Upper lobe of right lung (tissue), 1 donor: ENCODE results near the gene RND2. TPM values are rescaled to one million over a fixed set of nuclear protein-coding genes. Genes with fewer than 3 reads are reported as not detected.

Source experiments
- ATAC-seq: fragments of 200-7000 bp; cut with Tn5 transposase; one replicate; pipeline ENCODE4 v1.9.1; 2020; ENCODE audit warnings: mild to moderate bottlenecking, moderate library complexity
- DNase-seq: peaks from one replicate; pipeline ENCODE4 v3.0.0-alpha.2; 2020
- H3K27ac ChIP-seq: fragments of 200-600 bp; one replicate; pipeline ENCODE4 v1.8.0; 2022
- H3K27me3 ChIP-seq: fragments of 200-600 bp; one replicate; pipeline ENCODE4 v1.8.0; 2022; ENCODE audit warnings: mild to moderate bottlenecking
- H3K36me3 ChIP-seq: fragments of 200-600 bp; one replicate; pipeline ENCODE4 v1.8.0; 2022
- H3K4me1 ChIP-seq: fragments of 200-600 bp; one replicate; pipeline ENCODE4 v1.8.0; 2022
- H3K4me3 ChIP-seq: fragments of 200-600 bp; one replicate; pipeline ENCODE4 v1.8.0; 2022; ENCODE audit warnings: mild to moderate bottlenecking
- H3K9me3 ChIP-seq: fragments of 200-600 bp; one replicate; pipeline ENCODE4 v1.8.0; 2022
- intact Hi-C: fragments of 100-400 bp; cut with DNase I; formaldehyde crosslinking; loops from one replicate; pipeline ENCODE4 v1.11.0; 2022
- total RNA-seq: library from RNA; stranded (reverse); fragmentation: NEBNext Ultra II Directional; extraction: Animal tissue kit (Norgen Biotek cat#: 25700); gene quantifications from one replicate; pipeline ENCODE4 v1.2.1, GENCODE V29; 2021
- TF ChIP-seq, protein P1 (sequence below): fragments of 200-600 bp; IDR thresholded peaks from one replicate; pipeline ENCODE4 v1.8.0; 2022; ENCODE audit warnings: antibody characterized with exemption
- donor health status: DM: no; HTN: yes; CAD: no; lungs with severe emphysema.

RND2 gene
- total RNA-seq, 1 donor from 2014 or later: 0.78 TPM

DNA sequence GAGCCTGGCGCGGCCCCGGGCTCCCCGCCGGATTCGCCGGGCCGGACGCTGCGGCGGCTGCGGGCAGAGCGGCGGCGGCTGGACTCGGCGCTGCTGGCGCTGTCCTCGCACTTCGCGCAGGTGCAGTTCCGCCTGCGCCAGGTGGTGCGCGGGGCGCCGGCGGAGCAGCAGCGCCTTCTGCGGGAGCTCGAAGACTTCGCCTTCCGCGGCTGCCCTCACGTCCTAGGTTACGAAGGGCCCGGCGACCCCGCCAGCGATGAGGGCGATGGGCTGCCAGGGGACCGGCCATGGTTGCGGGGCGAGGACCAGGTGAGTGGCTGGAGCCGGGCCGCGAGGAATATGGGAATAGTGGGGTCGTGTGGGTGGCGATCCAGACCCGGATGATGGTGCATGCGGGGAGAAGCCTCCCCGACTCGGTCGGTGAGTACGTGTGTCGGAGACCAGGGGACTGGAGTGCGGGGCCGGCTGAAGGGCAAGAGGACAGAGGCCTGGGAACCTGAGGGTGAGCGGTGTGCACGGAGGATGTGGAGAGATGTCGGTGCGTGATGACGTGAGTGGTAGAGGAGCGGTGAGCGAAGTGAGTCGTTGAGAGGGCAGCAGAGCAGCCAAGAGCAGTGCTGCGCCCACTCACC lies 44.1 kb upstream of the RND2 start:
- Histone ChIP-seq H3K4me1 (peaks cover 23% of the 10 kb centered on the region), H3K36me3 (peaks cover 11% of the 10 kb centered on the region), H3K4me3 (peak overlapping the region; percentile 87), H3K27me3 (no peaks in the 10 kb centered on the region), H3K9me3 (no peaks in the 10 kb centered on the region), H3K27ac (peak overlapping the region; percentile 83)
- DNase-seq (peak; percentile 79), ATAC-seq (peak; percentile 80)
- intact Hi-C loops: no loop called here
- TF ChIP-seq, protein P1, sequence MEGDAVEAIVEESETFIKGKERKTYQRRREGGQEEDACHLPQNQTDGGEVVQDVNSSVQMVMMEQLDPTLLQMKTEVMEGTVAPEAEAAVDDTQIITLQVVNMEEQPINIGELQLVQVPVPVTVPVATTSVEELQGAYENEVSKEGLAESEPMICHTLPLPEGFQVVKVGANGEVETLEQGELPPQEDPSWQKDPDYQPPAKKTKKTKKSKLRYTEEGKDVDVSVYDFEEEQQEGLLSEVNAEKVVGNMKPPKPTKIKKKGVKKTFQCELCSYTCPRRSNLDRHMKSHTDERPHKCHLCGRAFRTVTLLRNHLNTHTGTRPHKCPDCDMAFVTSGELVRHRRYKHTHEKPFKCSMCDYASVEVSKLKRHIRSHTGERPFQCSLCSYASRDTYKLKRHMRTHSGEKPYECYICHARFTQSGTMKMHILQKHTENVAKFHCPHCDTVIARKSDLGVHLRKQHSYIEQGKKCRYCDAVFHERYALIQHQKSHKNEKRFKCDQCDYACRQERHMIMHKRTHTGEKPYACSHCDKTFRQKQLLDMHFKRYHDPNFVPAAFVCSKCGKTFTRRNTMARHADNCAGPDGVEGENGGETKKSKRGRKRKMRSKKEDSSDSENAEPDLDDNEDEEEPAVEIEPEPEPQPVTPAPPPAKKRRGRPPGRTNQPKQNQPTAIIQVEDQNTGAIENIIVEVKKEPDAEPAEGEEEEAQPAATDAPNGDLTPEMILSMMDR: peak; percentile 14

DNA sequence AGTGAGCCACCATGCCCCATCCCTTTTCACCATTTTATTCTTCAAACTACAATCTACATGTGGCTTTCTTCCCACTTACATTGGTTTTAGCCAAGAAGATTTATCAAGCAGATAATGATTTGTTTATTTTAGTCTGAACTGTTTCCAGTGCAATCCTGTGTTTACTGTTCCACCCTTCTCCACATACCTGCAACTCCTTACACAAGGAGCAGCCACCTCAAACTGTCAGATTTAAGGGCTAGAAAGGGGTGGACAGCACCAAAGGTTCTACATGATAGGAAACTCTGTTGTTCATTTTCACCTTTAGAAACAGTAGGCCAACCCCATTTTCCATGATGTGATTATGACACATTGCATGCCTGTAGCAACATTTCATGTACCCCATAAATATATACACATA lies 42.8 kb upstream of the RND2 start:
- Histone ChIP-seq H3K4me3 (no peak overlapping the region), H3K4me1 (peaks cover 23% of the 10 kb centered on the region), H3K27ac (no peak overlapping the region), H3K36me3 (peaks cover 23% of the 10 kb centered on the region), H3K27me3 (no peaks in the 10 kb centered on the region), H3K9me3 (no peaks in the 10 kb centered on the region)
- DNase-seq (no peak), ATAC-seq (no peak)
- TF ChIP-seq, protein P1: no peak
- intact Hi-C loops: no loop called here

DNA sequence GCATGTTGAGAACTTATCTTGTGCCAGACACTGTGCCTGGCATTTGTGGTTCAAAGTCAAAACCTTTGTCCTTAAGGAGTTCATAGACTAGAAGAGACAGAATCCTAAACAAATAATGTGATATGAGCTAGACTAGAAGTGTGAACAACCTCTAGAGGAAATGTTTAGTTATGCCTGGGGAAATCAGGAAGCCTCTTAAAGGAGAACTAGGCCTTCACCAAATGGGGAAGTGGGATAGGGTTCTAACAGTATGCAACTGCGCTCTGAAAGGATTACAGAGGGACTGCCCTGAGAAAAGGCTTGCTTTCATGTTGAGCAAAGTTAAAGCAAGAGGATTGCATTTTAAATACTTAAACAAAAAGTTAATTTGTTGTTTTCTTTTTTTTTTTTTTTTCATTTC lies 39.8 kb upstream of the RND2 start:
- intact Hi-C loops: no loop called here
- no peaks in the 10 kb centered on the region for H3K9me3 ChIP-seq
- ATAC-seq (peak; percentile 66), DNase-seq (no peak)
- peaks cover 52% of the 10 kb centered on the region for H3K36me3 ChIP-seq
- H3K27me3 ChIP-seq: no peaks in the 10 kb centered on the region
- peak overlapping the region; percentile 32 for H3K27ac ChIP-seq
- peaks cover 15% of the 10 kb centered on the region for H3K4me1 ChIP-seq
- TF ChIP-seq, protein P1: no peak
- no peak overlapping the region for H3K4me3 ChIP-seq

DNA sequence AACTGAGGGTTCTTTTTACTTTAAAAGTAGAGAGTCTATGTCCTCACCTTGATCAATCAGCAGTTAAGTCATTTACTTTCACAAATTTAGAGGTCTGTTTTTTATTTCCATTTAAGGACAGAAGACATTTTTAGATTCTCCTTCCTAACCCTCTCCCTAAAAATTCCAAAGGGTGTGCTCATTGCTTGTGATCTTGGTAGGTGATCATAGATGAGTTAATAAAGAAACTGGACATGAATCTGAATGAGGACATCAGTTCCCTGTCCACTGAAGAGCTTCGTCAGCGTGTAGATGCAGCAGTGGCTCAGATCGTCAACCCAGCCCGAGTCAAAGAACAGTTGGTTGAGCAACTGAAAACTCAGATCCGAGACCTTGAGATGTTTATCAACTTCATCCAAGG lies 35.9 kb upstream of the RND2 start:
- Histone ChIP-seq H3K4me1 (peaks cover 4% of the 10 kb centered on the region), H3K27ac (no peak overlapping the region), H3K36me3 (peaks cover 86% of the 10 kb centered on the region), H3K9me3 (no peaks in the 10 kb centered on the region), H3K4me3 (no peak overlapping the region), H3K27me3 (no peaks in the 10 kb centered on the region)
- intact Hi-C loops: no loop called here
- ATAC-seq (no peak), DNase-seq (no peak)
- TF ChIP-seq, protein P1: no peak

DNA sequence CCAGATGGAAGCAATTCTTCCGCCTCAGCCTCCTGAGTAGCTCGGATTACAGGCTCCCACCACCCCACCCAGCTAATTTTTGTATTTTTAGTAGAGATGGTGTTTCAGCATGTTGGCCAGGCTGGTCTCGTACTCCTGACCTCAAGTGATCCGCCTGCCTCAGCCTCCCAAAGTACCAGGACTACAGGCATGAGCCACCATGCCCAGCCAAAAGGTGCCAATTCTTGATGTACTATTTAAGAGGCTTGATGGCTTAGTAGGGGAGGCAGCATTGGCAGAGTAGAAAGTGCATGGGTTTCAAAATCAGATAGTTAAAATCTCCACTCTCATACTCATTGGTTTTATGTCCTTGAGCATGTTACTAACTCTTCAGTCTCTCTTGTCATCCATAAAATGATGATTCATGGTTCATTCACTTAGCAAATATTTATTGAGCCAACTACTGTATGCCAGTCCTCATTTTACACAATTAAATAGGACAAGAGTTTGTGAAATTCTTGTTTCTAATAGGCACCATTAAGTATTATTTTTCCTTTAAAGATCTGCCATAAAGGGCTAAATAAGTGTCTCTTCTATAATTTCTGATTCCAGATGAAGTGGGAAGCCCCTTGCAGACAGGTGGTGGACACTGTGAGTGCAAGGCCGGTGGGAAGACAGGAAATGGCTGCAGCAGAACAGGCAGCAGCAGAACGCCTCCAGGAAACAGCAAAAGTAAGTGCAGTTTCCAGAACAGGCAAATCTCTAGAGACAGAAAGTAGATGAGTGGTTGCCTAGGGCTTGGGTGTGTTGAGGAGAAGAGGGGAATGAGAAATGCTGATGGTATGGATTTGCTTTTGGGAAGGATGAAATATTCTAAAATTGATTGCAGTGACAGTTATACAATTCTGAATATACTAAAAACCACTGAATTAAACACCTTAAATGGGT lies 35.0 kb upstream of the RND2 start:
- ATAC-seq (no peak), DNase-seq (no peak)
- Histone ChIP-seq H3K9me3 (no peaks in the 10 kb centered on the region), H3K36me3 (peaks cover 84% of the 10 kb centered on the region), H3K4me1 (no peaks in the 10 kb centered on the region), H3K27ac (no peak overlapping the region), H3K4me3 (no peak overlapping the region), H3K27me3 (no peaks in the 10 kb centered on the region)
- TF ChIP-seq, protein P1: no peak
- intact Hi-C loops: no loop called here
